Uterus (tissue), 4 donors: Measurements from ENCODE around the gene SPPL2C. TPM values are rescaled to one million over a fixed set of nuclear protein-coding genes. Genes with fewer than 3 reads are reported as not detected.

Experiments used
- DNase-seq, 2 donors: peaks; one replicate each; pipeline ENCODE4 v3.0.0-alpha.2; 2019 to 2020
- H3K27ac ChIP-seq, 2 donors: fragments of 200-600 bp; sonication (generic); 1 replicate in 1 of 2; 2 replicates in 1 of 2; pipeline ENCODE4 v1.5.1; 2016 to 2018
- H3K27me3 ChIP-seq, 2 donors: fragments of 200-600 bp; sonication (generic); one replicate each; pipeline ENCODE4 v1.5.1; 2018 to 2019; ENCODE audit warnings: control low read depth in 1 of 2
- H3K36me3 ChIP-seq, 2 donors: fragments of 200-600 bp; sonication (generic); one replicate each; pipeline ENCODE4 v1.5.1; 2019; ENCODE audit warnings: control low read depth in 1 of 2
- H3K4me1 ChIP-seq, 2 donors: fragments of 200-600 bp; sonication (generic); one replicate each; pipeline ENCODE4 v1.5.1; 2018 to 2019; ENCODE audit warnings: control low read depth in 1 of 2
- H3K4me3 ChIP-seq, 2 donors: fragments of 200-600 bp; sonication (generic); 1 replicate in 1 of 2; 2 replicates in 1 of 2; pipeline ENCODE4 v1.5.1; 2018 to 2019; ENCODE audit warnings: mild to moderate bottlenecking in 1 of 2
- H3K9me3 ChIP-seq, 2 donors: fragments of 200-600 bp; sonication (generic); one replicate each; pipeline ENCODE4 v1.5.1; 2019; ENCODE audit warnings: control low read depth in 1 of 2
- POLR2A ChIP-seq, 2 donors: fragments of 450-650 bp; IDR thresholded peaks; one replicate each; pipeline ENCODE4 v1.6.1; 2016; ENCODE audit warnings: antibody characterized with exemption in 2 of 2, mild to moderate bottlenecking in 1 of 2, moderate library complexity in 1 of 2
- intact Hi-C: fragments of 100-400 bp; cut with DNase I; formaldehyde crosslinking; loops from one replicate; pipeline ENCODE4 v1.15.1; 2023; ENCODE audit warnings: low total_unique reads
- total RNA-seq, 4 donors: library from RNA; depleted of rRNA in 3 of 4; stranded (reverse); fragments of >200 nt in 3 of 4; gene quantifications; one replicate each; pipeline versions ENCODE4 v1.1.0 to v1.2.4, GENCODE V29; 2014 to 2023
- TF ChIP-seq, protein P1 (sequence below), 4 experiments: fragments of 200-600 bp in 2 of 4; fragments of 450-650 bp in 2 of 4; sonication (generic) in 2 of 4; IDR thresholded peaks; one replicate each; pipeline ENCODE4 v1.5.1; 2016 to 2019; ENCODE audit warnings: antibody characterized with exemption in 4 of 4, mild to moderate bottlenecking in 2 of 4, moderate library complexity in 1 of 4
- donor health status: DM: yes; HTN: yes; CAD: no.

The SPPL2C gene
- total RNA-seq, 4 donors from 2014 or later: not detected

GRCh38 chr17:45886852-45887251, 42.2 kb downstream of the SPPL2C start:
- TF ChIP-seq, protein P1, sequence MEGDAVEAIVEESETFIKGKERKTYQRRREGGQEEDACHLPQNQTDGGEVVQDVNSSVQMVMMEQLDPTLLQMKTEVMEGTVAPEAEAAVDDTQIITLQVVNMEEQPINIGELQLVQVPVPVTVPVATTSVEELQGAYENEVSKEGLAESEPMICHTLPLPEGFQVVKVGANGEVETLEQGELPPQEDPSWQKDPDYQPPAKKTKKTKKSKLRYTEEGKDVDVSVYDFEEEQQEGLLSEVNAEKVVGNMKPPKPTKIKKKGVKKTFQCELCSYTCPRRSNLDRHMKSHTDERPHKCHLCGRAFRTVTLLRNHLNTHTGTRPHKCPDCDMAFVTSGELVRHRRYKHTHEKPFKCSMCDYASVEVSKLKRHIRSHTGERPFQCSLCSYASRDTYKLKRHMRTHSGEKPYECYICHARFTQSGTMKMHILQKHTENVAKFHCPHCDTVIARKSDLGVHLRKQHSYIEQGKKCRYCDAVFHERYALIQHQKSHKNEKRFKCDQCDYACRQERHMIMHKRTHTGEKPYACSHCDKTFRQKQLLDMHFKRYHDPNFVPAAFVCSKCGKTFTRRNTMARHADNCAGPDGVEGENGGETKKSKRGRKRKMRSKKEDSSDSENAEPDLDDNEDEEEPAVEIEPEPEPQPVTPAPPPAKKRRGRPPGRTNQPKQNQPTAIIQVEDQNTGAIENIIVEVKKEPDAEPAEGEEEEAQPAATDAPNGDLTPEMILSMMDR (IDR thresholded peaks at IDR 0.05): no peak
- no peak for TF ChIP-seq POLR2A (IDR thresholded peaks at IDR 0.05)
- H3K9me3 ChIP-seq: no peaks in the 10 kb centered on the region
- H3K4me3 ChIP-seq: no peak overlapping the region
- no peak for DNase-seq
- intact Hi-C loops: no loop called here
- H3K4me1 ChIP-seq: no peaks in the 10 kb centered on the region
- H3K36me3 ChIP-seq: no peaks in the 10 kb centered on the region
- H3K27me3 ChIP-seq: no peaks in the 10 kb centered on the region
- H3K27ac ChIP-seq: no peak overlapping the region

GRCh38 chr17:45888392-45888791, 43.7 kb downstream of the SPPL2C start:
- intact Hi-C loops: no loop called here
- Histone ChIP-seq H3K9me3 (no peaks in the 10 kb centered on the region), H3K27me3 (no peaks in the 10 kb centered on the region), H3K4me3 (no peak overlapping the region), H3K36me3 (no peaks in the 10 kb centered on the region), H3K27ac (no peak overlapping the region), H3K4me1 (no peaks in the 10 kb centered on the region)
- no peak for DNase-seq
- TF ChIP-seq, protein P1 (IDR thresholded peaks at IDR 0.05): no peak
- TF ChIP-seq POLR2A (IDR thresholded peaks at IDR 0.05): no peak

DNA sequence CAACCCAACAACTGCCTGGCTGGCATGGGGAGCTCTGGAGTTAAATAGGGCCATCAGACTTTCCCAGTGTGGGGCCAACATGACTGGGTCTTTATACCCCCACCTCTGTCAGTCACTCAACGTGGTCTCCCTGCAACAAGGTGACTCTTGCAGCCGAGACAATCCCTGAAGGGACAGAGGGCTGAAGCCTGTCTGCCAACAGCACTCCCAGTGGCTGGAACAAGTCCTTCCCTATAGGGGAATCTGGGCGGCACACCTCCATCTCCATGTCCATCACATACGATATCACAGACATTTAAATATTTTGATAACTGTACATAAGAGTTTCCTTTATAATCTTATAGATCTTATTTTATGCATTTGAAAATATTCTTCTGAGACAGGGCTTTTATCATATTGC, 44.9 kb downstream of the SPPL2C start:
- intact Hi-C loops: no loop called here
- no peaks in the 10 kb centered on the region for H3K36me3 ChIP-seq
- H3K27me3 ChIP-seq: no peaks in the 10 kb centered on the region
- no peak overlapping the region for H3K4me3 ChIP-seq
- no peaks in the 10 kb centered on the region for H3K9me3 ChIP-seq
- TF ChIP-seq, protein P1 (IDR thresholded peaks at IDR 0.05): no peak
- no peak for TF ChIP-seq POLR2A (IDR thresholded peaks at IDR 0.05)
- H3K27ac ChIP-seq: no peak overlapping the region
- H3K4me1 ChIP-seq: peaks cover 0 to 1% of the 10 kb centered on the region in 2 donors
- no peak for DNase-seq

GRCh38 chr17:45893725-45894021, 49.0 kb downstream of the SPPL2C start:
- TF ChIP-seq, protein P1 (IDR thresholded peaks at IDR 0.05): no peak
- no peak for TF ChIP-seq POLR2A (IDR thresholded peaks at IDR 0.05)
- Histone ChIP-seq H3K36me3 (no peaks in the 10 kb centered on the region), H3K27me3 (peaks cover 15 to 24% of the 10 kb centered on the region in 2 donors), H3K9me3 (no peaks in the 10 kb centered on the region), H3K4me3 (peak overlapping the region; percentile 27 to 61), H3K4me1 (peaks cover 0 to 18% of the 10 kb centered on the region in 2 donors), H3K27ac (peak overlapping the region; percentile 46 to 48)
- no peak for DNase-seq
- intact Hi-C loops: no loop called here

DNA sequence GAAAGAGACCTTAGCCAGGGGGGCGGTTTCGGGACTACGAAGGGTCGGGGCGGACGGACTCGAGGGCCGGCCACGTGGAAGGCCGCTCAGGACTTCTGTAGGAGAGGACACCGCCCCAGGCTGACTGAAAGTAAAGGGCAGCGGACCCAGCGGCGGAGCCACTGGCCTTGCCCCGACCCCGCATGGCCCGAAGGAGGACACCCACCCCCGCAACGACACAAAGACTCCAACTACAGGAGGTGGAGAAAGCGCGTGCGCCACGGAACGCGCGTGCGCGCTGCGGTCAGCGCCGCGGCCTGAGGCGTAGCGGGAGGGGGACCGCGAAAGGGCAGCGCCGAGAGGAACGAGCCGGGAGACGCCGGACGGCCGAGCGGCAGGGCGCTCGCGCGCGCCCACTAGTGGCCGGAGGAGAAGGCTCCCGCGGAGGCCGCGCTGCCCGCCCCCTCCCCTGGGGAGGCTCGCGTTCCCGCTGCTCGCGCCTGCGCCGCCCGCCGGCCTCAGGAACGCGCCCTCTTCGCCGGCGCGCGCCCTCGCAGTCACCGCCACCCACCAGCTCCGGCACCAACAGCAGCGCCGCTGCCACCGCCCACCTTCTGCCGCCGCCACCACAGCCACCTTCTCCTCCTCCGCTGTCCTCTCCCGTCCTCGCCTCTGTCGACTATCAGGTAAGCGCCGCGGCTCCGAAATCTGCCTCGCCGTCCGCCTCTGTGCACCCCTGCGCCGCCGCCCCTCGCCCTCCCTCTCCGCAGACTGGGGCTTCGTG, 49.5 kb downstream of the SPPL2C start, which contains the start of gene MAPT:
Gene MAPT (plus strand): TSS at position 533 of the 763 bp plus-strand sequence. CDS start 67,784 bp downstream, outside the sequence.
- peak within 1 kb of the TSS; percentile 60 to 61 for H3K4me3 ChIP-seq
- peak; percentile 82 to 92 for DNase-seq
- TF ChIP-seq, protein P1 (IDR thresholded peaks at IDR 0.05): peak; percentile 72 to 98 (median 96)
- peak in 1 of 2 donors; percentile 42 for TF ChIP-seq POLR2A (IDR thresholded peaks at IDR 0.05)
- intact Hi-C loops: no loop called here
- no peaks in the 10 kb centered on the region for H3K36me3 ChIP-seq
- no peaks in the 10 kb centered on the region for H3K9me3 ChIP-seq
- peaks cover 0 to 18% of the 10 kb centered on the region in 2 donors for H3K4me1 ChIP-seq
- H3K27ac ChIP-seq: peak within 1 kb of the TSS; percentile 46 to 48
- peaks cover 15 to 24% of the 10 kb centered on the region in 2 donors for H3K27me3 ChIP-seq
